KMS-11 (cell line): ENCODE data around the gene MAML3.

Experiments used
- H2AFZ ChIP-seq: fragments of 200-600 bp; sonication (generic); 2 replicates; pipeline ENCODE4 v1.6.1; 2016; ENCODE audit warnings: antibody characterized with exemption, mixed run types, low read depth
- H3K27ac ChIP-seq: fragments of 200-600 bp; sonication (generic); 2 replicates; pipeline ENCODE4 v1.6.1; 2016; ENCODE audit warnings: mild to moderate bottlenecking, mixed run types
- H3K27me3 ChIP-seq: fragments of 200-600 bp; sonication (generic); 2 replicates; pipeline ENCODE4 v1.6.1; 2017; ENCODE audit warnings: mild to moderate bottlenecking, low read depth, mixed run types, moderate library complexity; ENCODE audit not compliant: insufficient read depth
- H3K36me3 ChIP-seq: fragments of 200-600 bp; sonication (generic); 2 replicates; pipeline ENCODE4 v1.6.1; 2017; ENCODE audit warnings: mild to moderate bottlenecking, mixed run types; ENCODE audit not compliant: insufficient read depth
- H3K4me1 ChIP-seq: fragments of 200-600 bp; sonication (generic); 2 replicates; pipeline ENCODE4 v1.6.1; 2016; ENCODE audit warnings: mild to moderate bottlenecking, low read depth, mixed run types; ENCODE audit not compliant: poor library complexity, severe bottlenecking
- H3K4me2 ChIP-seq: fragments of 200-600 bp; sonication (generic); 2 replicates; pipeline ENCODE4 v1.7.0; 2016; ENCODE audit warnings: mild to moderate bottlenecking, mixed run types
- H3K4me3 ChIP-seq: fragments of 200-600 bp; sonication (generic); IDR thresholded peaks from 2 replicates; pipeline ENCODE4 v1.6.1; 2017; ENCODE audit warnings: low read depth, low read length, mixed read lengths; ENCODE audit not compliant: insufficient read depth
- H3K79me2 ChIP-seq: fragments of 200-600 bp; sonication (generic); 2 replicates; pipeline ENCODE4 v1.6.1; 2016; ENCODE audit warnings: low read depth, mixed run types; ENCODE audit not compliant: insufficient read depth
- H3K9ac ChIP-seq: fragments of 200-600 bp; sonication (generic); 2 replicates; pipeline ENCODE4 v1.6.1; 2016; ENCODE audit warnings: mild to moderate bottlenecking, mixed run types
- H4K20me1 ChIP-seq: fragments of 200-600 bp; sonication (generic); 2 replicates; pipeline ENCODE4 v1.6.1; 2016; ENCODE audit warnings: mild to moderate bottlenecking, mixed run types; ENCODE audit not compliant: insufficient read depth
- TF ChIP-seq, protein P1 (sequence below): fragments of 200-600 bp; sonication (generic); conservative IDR thresholded peaks from 2 replicates; pipeline ENCODE4 v1.6.1; 2017; ENCODE audit warnings: low read depth, mild to moderate bottlenecking, antibody characterized with exemption, low read length, moderate library complexity, mixed read lengths

The MAML3 gene

GRCh38 chr4:139686130-139686529, 467.9 kb downstream of the MAML3 start:
- H3K36me3 ChIP-seq: no peaks in the 10 kb centered on the region
- no peaks in the 10 kb centered on the region for H3K79me2 ChIP-seq
- H4K20me1 ChIP-seq: no peaks in the 10 kb centered on the region

DNA sequence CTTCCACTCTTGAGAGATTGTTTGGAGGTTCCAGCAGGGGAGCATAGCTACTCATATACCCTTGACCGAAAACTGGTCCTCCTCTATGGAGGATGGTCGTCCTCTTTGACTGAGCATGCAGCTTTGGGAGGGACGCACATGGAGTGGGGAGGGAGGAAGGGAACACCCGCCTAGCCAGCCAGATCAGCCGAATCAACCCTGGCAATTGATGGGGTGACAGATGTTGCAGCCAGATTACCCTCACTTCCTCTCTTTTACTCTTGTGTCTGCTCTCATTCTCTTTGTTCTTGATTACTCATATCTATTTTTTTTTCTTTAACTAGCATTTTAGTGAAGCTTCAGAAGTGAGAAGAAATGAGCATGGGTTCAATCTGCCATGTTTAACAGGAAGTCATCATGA, 468.8 kb downstream of the MAML3 start:
- Histone ChIP-seq H3K9ac (no peak overlapping the region), H3K4me3 (no peak overlapping the region), H3K27me3 (no peaks in the 10 kb centered on the region), H3K79me2 (no peaks in the 10 kb centered on the region), H3K4me1 (no peaks in the 10 kb centered on the region), H3K27ac (no peak overlapping the region), H3K36me3 (no peaks in the 10 kb centered on the region), H3K4me2 (no peak overlapping the region), H4K20me1 (no peaks in the 10 kb centered on the region), H2AFZ (no peak overlapping the region)
- TF ChIP-seq, protein P1, sequence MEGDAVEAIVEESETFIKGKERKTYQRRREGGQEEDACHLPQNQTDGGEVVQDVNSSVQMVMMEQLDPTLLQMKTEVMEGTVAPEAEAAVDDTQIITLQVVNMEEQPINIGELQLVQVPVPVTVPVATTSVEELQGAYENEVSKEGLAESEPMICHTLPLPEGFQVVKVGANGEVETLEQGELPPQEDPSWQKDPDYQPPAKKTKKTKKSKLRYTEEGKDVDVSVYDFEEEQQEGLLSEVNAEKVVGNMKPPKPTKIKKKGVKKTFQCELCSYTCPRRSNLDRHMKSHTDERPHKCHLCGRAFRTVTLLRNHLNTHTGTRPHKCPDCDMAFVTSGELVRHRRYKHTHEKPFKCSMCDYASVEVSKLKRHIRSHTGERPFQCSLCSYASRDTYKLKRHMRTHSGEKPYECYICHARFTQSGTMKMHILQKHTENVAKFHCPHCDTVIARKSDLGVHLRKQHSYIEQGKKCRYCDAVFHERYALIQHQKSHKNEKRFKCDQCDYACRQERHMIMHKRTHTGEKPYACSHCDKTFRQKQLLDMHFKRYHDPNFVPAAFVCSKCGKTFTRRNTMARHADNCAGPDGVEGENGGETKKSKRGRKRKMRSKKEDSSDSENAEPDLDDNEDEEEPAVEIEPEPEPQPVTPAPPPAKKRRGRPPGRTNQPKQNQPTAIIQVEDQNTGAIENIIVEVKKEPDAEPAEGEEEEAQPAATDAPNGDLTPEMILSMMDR: no peak

More at GRCh38 chr4:139686130-139686529, 467.9 kb downstream of the MAML3 start:
- TF ChIP-seq, protein P1: no peak
- no peak overlapping the region for H3K4me2 ChIP-seq
- no peak overlapping the region for H3K4me3 ChIP-seq
- H3K27me3 ChIP-seq: no peaks in the 10 kb centered on the region
- H2AFZ ChIP-seq: no peak overlapping the region
- H3K27ac ChIP-seq: no peak overlapping the region
- H3K4me1 ChIP-seq: no peaks in the 10 kb centered on the region
- H3K9ac ChIP-seq: no peak overlapping the region

DNA sequence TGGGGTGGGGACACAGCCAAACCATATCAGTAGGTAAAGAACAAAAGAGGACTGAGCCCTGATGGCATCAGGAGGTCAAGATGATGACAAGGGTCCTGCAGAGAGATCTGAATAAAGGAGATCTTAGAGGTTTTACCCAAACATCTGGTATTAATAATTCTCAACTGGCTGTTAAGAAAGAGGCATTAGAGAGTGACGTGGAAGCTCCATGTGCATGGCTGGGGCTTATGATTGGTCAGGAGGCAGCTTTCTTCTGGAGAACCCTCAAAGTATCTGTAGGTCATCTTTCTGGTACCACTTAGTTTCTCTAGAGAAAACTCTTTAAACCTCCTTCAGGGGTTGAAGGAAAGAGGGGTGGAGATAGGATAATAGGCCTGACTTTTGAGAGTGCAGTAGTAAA, 469.6 kb downstream of the MAML3 start:
- H3K4me1 ChIP-seq: no peaks in the 10 kb centered on the region
- no peak overlapping the region for H3K27ac ChIP-seq

GRCh38 chr4:139682741-139683151, 471.2 kb downstream of the MAML3 start:
- no peaks in the 10 kb centered on the region for H3K36me3 ChIP-seq
- H3K27me3 ChIP-seq: no peaks in the 10 kb centered on the region
- H3K79me2 ChIP-seq: no peaks in the 10 kb centered on the region
- H2AFZ ChIP-seq: no peak overlapping the region
- no peak overlapping the region for H3K4me3 ChIP-seq
- no peak overlapping the region for H3K9ac ChIP-seq
- TF ChIP-seq, protein P1: no peak
- no peaks in the 10 kb centered on the region for H3K4me1 ChIP-seq
- no peaks in the 10 kb centered on the region for H4K20me1 ChIP-seq
- no peak overlapping the region for H3K27ac ChIP-seq
- no peak overlapping the region for H3K4me2 ChIP-seq

More for the DNA sequence above, 469.6 kb downstream of the MAML3 start:
- H3K27me3 ChIP-seq: no peaks in the 10 kb centered on the region
- no peak overlapping the region for H2AFZ ChIP-seq
- no peak overlapping the region for H3K9ac ChIP-seq
- H4K20me1 ChIP-seq: no peaks in the 10 kb centered on the region
- no peaks in the 10 kb centered on the region for H3K79me2 ChIP-seq
- no peak overlapping the region for H3K4me2 ChIP-seq
- TF ChIP-seq, protein P1: no peak
- no peaks in the 10 kb centered on the region for H3K36me3 ChIP-seq
- no peak overlapping the region for H3K4me3 ChIP-seq
